ENCODE measurements around the gene NUP205. TPM values are rescaled to one million over a fixed set of nuclear protein-coding genes. Genes with fewer than 3 reads are reported as not detected.

The NUP205 gene
- total and polyA plus RNA-seq, 2 donors (not counting 1 experiment from before 2014, with no cell fraction given), result 31.4 to 70.3 TPM

DNA sequence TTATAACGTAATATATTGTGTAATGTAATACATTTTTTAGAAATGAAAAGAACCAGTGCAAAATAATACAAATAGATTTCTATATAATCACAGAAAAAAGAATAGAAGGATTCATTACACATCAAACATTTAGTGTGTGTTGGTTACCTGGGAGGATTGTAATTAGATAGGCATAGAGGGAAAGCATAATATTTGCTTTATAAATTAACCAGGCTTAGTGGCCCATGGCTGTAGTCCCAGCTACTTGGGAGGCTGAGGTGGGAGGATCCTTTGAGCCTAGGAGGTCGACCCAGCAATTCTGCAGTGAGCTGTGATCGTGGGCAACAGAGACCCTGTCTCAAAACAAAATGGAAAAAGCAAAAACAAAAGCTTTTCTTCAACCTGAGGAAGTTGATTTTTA lies 42.9 kb upstream of the NUP205 start:
- 100% methylated on average over 1 of the region's 3 CpGs for WGBS (ENCODE audit: insufficient coverage)
- Histone ChIP-seq H3K27me3 (replicated peaks in 1 of 4; ENCODE audit: control extremely low read depth in 1 of 4, control insufficient read depth in 3 of 4, insufficient read depth in 4 of 4, low read length in 3 of 4) (no peaks in the 10 kb centered on the region), H3K4me3 (ENCODE audit: control extremely low read depth in 1 of 5, extremely low read depth in 1 of 5, insufficient read depth in 1 of 5, low read depth in 2 of 5, low read length in 4 of 5) (no peak overlapping the region), H3K36me3 (replicated peaks in 1 of 2; ENCODE audit: control extremely low read depth in 1 of 2, control insufficient read depth in 1 of 2, extremely low read depth in 1 of 2, insufficient read depth in 2 of 2, low read length in 1 of 2) (no peaks in the 10 kb centered on the region), H3K79me2 (ENCODE audit: control insufficient read depth, insufficient read depth, low read length) (no peaks in the 10 kb centered on the region), H3K9ac (ENCODE audit: low read length) (no peak overlapping the region), H3K4me1 (ENCODE audit: control insufficient read depth in 2 of 2, insufficient read depth in 2 of 2, low read length in 2 of 2) (peaks cover 5 to 6% of the 10 kb centered on the region in 2 donors), H3K27ac (ENCODE audit: low read length in 2 of 2) (no peak overlapping the region), H3K4me2 (replicated peaks; ENCODE audit: low read depth, low read length, poor library complexity, severe bottlenecking) (no peak overlapping the region), H4K20me1 (ENCODE audit: control insufficient read depth, insufficient read depth, low read length, poor library complexity, severe bottlenecking) (no peaks in the 10 kb centered on the region), H2AFZ (ENCODE audit: insufficient read depth, low read depth, low read length, poor library complexity, severe bottlenecking) (no peak overlapping the region), H3K9me3 (ENCODE audit: control extremely low read depth in 1 of 3, control insufficient read depth in 2 of 3, insufficient read depth in 1 of 3, low read length in 2 of 3) (no peaks in the 10 kb centered on the region)
- Mint-ChIP-seq H3K4me3 (no peak overlapping the region), H3K27me3 (no peaks in the 10 kb centered on the region), H3K27ac (no peak overlapping the region), H3K9me3 (ENCODE audit: insufficient read depth) (no peaks in the 10 kb centered on the region), H3K4me1 (no peaks in the 10 kb centered on the region)
- intact Hi-C loops (cut with micrococcal nuclease), result loop anchor here (5.0 kb wide), 1 partner anchor 368 kb away; the partner anchor contains the start of gene TMEM140
- no peak for ATAC-seq (ENCODE audit: low read depth)
- DNase-seq, result no peak
- POLR2A ChIA-PET, result no interaction called here
- CTCF ChIA-PET, result interaction anchor here (0.7 kb wide), 1 partner anchor 173 kb away, joined by 3 read pairs; no protein-coding TSS in a partner anchor
- TF ChIP-seq, protein P1, sequence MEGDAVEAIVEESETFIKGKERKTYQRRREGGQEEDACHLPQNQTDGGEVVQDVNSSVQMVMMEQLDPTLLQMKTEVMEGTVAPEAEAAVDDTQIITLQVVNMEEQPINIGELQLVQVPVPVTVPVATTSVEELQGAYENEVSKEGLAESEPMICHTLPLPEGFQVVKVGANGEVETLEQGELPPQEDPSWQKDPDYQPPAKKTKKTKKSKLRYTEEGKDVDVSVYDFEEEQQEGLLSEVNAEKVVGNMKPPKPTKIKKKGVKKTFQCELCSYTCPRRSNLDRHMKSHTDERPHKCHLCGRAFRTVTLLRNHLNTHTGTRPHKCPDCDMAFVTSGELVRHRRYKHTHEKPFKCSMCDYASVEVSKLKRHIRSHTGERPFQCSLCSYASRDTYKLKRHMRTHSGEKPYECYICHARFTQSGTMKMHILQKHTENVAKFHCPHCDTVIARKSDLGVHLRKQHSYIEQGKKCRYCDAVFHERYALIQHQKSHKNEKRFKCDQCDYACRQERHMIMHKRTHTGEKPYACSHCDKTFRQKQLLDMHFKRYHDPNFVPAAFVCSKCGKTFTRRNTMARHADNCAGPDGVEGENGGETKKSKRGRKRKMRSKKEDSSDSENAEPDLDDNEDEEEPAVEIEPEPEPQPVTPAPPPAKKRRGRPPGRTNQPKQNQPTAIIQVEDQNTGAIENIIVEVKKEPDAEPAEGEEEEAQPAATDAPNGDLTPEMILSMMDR (IDR thresholded peaks at IDR 0.05), result no peak
- no peak for TF ChIP-seq EZH2 (IDR thresholded peaks at IDR 0.05; ENCODE audit: borderline replicate concordance, insufficient read depth, low read depth, low read length, poor library complexity, severe bottlenecking)

DNA sequence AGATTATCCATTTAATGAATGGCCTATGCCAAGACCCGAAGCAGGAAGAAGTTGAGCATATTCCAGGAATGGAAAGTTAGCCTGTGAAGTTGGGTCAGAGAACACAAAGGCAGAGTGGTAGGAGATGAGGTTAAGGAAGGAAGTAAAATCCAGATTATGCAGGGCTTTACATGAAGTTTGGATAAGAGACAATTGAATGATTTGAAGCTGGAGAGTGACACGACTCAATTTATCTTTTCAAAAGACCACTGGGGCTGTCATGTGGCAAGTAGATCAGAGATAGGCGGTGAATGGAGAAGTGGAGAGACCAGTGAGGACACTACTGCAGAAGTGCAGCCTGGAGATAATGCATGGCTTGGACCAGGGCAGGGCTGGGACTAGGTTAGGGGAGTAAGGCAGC lies 40.7 kb upstream of the NUP205 start:
- H4K20me1 ChIP-seq (ENCODE audit: control insufficient read depth, insufficient read depth, low read length, poor library complexity, severe bottlenecking), result no peaks in the 10 kb centered on the region
- TF ChIP-seq EZH2 (IDR thresholded peaks at IDR 0.05; ENCODE audit: borderline replicate concordance, insufficient read depth, low read depth, low read length, poor library complexity, severe bottlenecking), result no peak
- TF ChIP-seq, protein P1 (IDR thresholded peaks at IDR 0.05), result no peak
- H3K4me2 ChIP-seq (replicated peaks; ENCODE audit: low read depth, low read length, poor library complexity, severe bottlenecking), result no peak overlapping the region
- H3K79me2 ChIP-seq (ENCODE audit: control insufficient read depth, insufficient read depth, low read length), result no peaks in the 10 kb centered on the region
- H3K4me3 ChIP-seq (ENCODE audit: control extremely low read depth in 1 of 5, extremely low read depth in 1 of 5, insufficient read depth in 1 of 5, low read depth in 2 of 5, low read length in 4 of 5), result no peak overlapping the region
- ChIA-PET CTCF (interaction anchor here (1.0 kb wide), 1 partner anchor 86 kb away, joined by 4 read pairs; no protein-coding TSS in a partner anchor), POLR2A (no interaction called here)
- no peaks in the 10 kb centered on the region for H3K4me1 ChIP-seq (ENCODE audit: control insufficient read depth in 2 of 2, insufficient read depth in 2 of 2, low read length in 2 of 2)
- Mint-ChIP-seq H3K27ac (no peak overlapping the region), H3K4me1 (no peaks in the 10 kb centered on the region), H3K27me3 (no peaks in the 10 kb centered on the region), H3K9me3 (ENCODE audit: insufficient read depth) (no peaks in the 10 kb centered on the region), H3K4me3 (no peak overlapping the region)
- ATAC-seq (ENCODE audit: low read depth), result no peak
- no peak for DNase-seq
- H3K9ac ChIP-seq (ENCODE audit: low read length), result no peak overlapping the region
- H3K27me3 ChIP-seq (replicated peaks in 1 of 4; ENCODE audit: control extremely low read depth in 1 of 4, control insufficient read depth in 3 of 4, insufficient read depth in 4 of 4, low read length in 3 of 4), result no peaks in the 10 kb centered on the region
- H2AFZ ChIP-seq (ENCODE audit: insufficient read depth, low read depth, low read length, poor library complexity, severe bottlenecking), result no peak overlapping the region
- H3K9me3 ChIP-seq (ENCODE audit: control extremely low read depth in 1 of 3, control insufficient read depth in 2 of 3, insufficient read depth in 1 of 3, low read length in 2 of 3), result no peaks in the 10 kb centered on the region
- intact Hi-C loops (cut with micrococcal nuclease), result no loop called here
- H3K36me3 ChIP-seq (replicated peaks in 1 of 2; ENCODE audit: control extremely low read depth in 1 of 2, control insufficient read depth in 1 of 2, extremely low read depth in 1 of 2, insufficient read depth in 2 of 2, low read length in 1 of 2), result no peaks in the 10 kb centered on the region
- 90% methylated on average over 3 of the region's 3 CpGs for WGBS (ENCODE audit: insufficient coverage)
- no peak overlapping the region for H3K27ac ChIP-seq (ENCODE audit: low read length in 2 of 2)
